WI38 (cell line): ENCODE results near the gene CDX1.

Experiments
- H3K4me3 ChIP-seq: 2 replicates; pipeline ENCODE4 v1.5.1; 2011; ENCODE audit warnings: low read depth, mild to moderate bottlenecking, control low read depth, low read length
- TF ChIP-seq, protein P1 (sequence below): IDR thresholded peaks from 2 replicates; pipeline ENCODE4 v1.5.1; 2012; ENCODE audit warnings: low read depth, mild to moderate bottlenecking, control low read depth, low read length

Gene CDX1

DNA sequence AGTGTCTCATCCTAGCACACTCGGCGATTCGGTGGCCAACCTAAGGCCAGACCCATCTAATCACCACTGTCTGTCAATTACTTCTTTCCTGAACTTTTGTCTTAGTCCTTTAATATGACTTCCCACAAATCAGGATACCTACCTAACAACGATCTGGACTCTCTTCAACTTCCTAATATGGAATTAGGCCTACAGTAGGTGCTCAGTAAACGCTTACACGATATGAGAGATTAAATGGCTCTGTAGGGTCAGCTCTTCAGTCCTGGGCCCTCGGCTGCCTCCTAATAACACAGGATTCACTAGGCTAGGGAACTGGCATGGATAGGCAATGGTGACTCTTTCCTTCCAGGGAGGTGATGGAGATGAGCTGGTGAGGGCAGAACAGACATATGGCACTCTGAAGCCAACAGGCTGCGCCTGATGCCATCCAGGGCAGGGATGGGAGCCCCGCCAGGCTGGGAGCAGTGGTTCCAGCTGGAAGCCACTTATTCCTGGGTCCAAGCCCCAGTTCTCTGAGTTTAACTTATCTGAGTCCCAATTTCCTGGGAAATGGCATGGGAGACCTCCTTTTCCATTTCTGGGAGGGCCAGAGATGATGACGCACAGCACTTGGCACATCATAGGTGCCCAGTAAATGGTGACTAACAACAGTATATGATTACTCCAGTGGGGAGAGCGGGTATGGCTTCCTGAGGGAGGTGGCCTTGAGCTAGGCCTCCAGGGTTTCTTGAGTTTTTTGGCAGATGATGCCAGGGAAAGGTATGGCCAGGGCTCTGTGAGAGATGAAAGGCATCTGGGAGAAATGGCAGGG is 18.3 kb upstream of the CDX1 start:
- TF ChIP-seq, protein P1, sequence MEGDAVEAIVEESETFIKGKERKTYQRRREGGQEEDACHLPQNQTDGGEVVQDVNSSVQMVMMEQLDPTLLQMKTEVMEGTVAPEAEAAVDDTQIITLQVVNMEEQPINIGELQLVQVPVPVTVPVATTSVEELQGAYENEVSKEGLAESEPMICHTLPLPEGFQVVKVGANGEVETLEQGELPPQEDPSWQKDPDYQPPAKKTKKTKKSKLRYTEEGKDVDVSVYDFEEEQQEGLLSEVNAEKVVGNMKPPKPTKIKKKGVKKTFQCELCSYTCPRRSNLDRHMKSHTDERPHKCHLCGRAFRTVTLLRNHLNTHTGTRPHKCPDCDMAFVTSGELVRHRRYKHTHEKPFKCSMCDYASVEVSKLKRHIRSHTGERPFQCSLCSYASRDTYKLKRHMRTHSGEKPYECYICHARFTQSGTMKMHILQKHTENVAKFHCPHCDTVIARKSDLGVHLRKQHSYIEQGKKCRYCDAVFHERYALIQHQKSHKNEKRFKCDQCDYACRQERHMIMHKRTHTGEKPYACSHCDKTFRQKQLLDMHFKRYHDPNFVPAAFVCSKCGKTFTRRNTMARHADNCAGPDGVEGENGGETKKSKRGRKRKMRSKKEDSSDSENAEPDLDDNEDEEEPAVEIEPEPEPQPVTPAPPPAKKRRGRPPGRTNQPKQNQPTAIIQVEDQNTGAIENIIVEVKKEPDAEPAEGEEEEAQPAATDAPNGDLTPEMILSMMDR: no peak
- H3K4me3 ChIP-seq: no peak overlapping the region

DNA sequence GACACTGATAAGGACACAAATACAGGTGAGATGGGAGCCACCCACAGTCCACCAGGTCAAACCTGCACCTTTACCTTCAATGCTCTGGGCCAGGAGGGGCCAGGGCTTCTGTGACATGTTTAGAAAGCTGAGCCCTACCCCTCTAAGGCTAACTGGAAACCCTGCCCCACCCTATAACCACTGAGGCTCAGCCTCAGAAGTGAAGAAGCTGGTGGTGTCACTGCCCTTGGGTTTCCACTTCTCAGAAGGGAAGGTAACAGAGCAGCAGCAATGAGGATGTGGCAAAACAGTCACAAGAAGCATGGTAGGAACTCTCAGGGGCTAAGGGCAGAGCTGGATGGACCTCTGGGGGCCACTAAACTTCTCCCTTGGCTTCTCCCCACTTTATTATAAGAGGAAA is 17.0 kb upstream of the CDX1 start:
- H3K4me3 ChIP-seq: no peak overlapping the region
- TF ChIP-seq, protein P1: no peak

DNA sequence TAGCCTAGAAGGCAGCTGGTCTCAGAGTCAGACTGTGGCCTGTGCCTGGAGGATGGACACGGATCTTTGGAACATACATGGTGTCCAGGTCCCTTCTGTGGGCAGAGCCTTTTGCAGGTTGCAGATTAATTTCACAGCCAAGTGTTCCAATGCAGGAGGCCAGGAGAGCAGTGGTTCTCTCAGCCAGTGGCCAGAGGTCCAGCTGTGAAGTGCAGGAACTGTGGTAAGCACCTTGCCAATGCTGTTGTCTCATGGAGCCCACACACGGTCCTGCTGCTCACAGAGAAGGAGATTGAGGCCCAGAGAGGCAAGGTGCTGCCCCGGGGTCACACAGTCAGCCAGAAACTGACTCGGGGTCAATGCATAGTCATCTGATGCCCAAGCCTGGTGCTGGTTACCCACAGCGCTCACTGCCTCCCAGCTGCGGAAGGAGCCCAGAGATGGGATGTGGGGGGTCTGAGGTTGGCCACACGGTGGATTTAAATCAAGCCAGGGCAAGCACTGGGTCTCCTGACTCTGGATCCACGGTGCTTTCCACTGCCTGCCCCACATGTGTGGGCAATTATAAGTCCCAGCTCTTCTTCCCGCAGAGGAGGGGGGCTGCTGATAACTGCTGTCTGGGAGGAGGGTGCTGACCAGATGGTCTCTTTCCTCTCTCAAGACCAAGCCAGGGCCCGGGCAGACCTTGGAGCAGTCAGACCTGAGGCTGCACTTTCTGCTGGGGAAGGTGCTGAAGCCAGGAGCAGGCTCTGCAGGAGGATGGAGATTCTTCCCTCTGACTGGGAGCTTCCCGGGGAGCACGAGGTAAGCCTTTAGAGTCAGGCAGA is 13.7 kb upstream of the CDX1 start:
- H3K4me3 ChIP-seq: peak overlapping the region; percentile 99
- TF ChIP-seq, protein P1: no peak

DNA sequence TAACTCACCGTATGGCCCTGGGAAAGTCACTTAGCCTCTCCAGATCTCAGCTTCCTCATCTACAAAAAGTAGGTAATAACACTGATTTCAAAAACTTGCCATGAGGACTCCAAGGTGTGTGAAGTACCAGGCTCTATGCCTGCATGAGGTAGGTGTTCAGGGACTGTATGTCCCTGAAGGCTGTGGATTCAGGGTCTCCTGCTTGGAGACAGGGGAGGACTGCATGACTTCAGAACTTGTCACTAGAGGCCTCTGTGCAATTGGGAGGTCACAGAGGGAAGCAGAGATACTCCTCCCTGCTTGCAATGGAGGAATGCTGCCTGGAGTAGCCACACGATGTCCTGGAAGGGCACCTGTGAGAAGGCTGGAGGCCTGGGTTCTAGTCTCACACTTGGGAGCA is 13.1 kb upstream of the CDX1 start:
- peak overlapping the region; percentile 99 for H3K4me3 ChIP-seq
- TF ChIP-seq, protein P1: no peak

DNA sequence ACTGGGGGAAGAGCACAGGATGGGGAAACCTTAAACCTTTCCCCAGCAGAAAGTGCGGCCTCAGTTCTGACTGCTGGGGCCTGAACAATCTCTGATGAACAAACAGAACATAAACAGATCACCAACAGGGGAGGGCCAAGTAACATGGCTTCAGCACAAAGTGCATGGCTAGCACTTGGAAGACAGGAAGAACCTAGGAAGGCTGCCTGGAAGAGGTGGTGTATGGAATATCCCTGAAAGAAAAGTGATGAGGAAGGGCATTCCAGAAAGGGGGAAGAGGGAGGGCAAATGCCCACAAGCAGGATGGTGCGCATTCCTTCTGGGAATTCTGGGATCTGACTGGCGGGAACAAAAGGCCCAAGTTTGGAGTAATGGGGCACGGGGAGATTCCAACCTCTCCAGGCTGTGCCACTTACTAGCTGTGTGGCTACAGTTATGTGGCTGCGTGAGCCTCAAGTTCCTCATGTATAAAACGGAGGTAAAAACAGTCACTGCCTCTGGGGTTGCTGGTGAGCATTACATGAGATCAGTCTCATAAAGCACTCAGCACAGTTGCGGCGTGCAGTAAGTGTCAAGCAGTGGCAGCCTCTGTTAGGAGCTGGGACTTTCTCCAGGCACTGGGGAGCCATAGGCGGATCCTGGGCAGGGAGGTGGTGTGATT is 12.5 kb upstream of the CDX1 start:
- TF ChIP-seq, protein P1: no peak
- H3K4me3 ChIP-seq: peak overlapping the region; percentile 99

DNA sequence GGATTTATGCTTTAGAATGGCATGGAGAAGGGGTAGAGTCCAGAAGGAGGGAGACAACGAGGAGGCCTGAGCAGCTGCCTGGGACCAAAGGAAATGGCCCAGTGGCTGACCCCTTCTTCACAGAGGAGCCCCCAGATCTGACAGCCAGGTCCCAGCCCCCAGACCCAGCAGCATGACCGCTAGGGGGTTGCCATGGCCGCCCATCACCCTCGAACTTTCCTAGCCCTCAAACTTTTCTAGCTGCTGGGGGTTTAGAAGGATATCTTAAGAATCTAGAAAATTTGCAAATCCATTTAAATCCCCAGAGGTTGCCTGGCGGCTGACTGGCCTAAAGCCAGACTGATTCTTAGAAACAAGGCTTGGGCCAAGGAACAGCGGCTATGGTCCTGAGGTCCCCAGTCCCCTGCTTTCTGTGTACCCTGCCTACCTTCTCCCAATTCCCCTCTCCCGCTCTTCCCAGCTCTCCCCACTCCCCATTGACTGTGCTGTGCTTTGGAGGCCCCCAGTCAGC is 11.9 kb upstream of the CDX1 start:
- peak overlapping the region; percentile 99 for H3K4me3 ChIP-seq
- TF ChIP-seq, protein P1: no peak
